A549 (cell line): Measurements from ENCODE around the gene NUDT7.

ENCODE experiments used
- CHD4 ChIP-seq: fragments of 200-600 bp; sonication (generic); IDR thresholded peaks from 2 replicates; pipeline ENCODE4 v1.6.1; 2016; ENCODE audit warnings: antibody characterized with exemption, mild to moderate bottlenecking, borderline replicate concordance
- CTCF ChIP-seq: fragments of >200 bp; sonication (Bioruptor Twin); formaldehyde crosslinking; IDR thresholded peaks from 3 replicates; pipeline ENCODE4 v1.5.1; 2016
- ESRRA ChIP-seq: fragments of 150-350 bp; IDR thresholded peaks from 2 replicates; pipeline ENCODE4 v1.6.1; 2014; ENCODE audit warnings: mild to moderate bottlenecking, low read length, borderline replicate concordance
- JUNB ChIP-seq: fragments of >200 bp; sonication (Bioruptor Twin); formaldehyde crosslinking; IDR thresholded peaks from 2 replicates; pipeline ENCODE4 v1.6.1; 2016
- POLR2A ChIP-seq: IDR thresholded peaks from 2 replicates; pipeline ENCODE4 v1.6.1; 2012; ENCODE audit warnings: mild to moderate bottlenecking, low read length

GRCh38 chr16:77790009-77790372 lies 67.7 kb downstream of the NUDT7 start:
- TF ChIP-seq CHD4 (no peak), POLR2A (no peak), CTCF (no peak), JUNB (no peak), ESRRA (no peak)
